Middle frontal gyrus (tissue), 1 donor: Measurements from ENCODE around the gene CES5A.
"Not testable (repeated sequence)": the region's sequence is repeated elsewhere in the genome, so short reads cannot be mapped to it uniquely, and the experiment has no call there.

Experiments used
- DNase-seq: peaks from one replicate; pipeline ENCODE4 v3.0.0-alpha.2; 2015; ENCODE audit warnings: low spot score; ENCODE audit errors: extremely low spot score

CES5A gene

DNA sequence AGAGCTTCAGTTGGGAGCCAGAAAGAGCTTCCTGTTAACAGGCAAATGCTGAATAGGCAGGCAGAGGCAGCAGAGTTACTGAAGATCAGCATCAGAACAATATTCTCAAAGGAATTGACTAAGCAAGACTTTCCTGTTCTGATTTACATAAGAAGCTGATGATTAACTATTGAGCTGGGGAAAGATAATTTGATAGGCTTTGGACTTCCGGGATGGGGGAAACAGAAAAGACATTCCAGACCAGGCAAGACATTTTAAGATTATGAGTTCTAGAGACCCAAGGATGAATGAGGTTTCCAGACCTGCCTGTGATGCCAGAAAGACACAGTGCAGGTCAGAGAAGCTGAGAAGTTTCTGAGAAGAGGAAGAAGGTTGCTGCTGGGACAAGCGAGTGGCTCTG lies at the start of gene CES5A:
TSS of gene CES5A (minus strand) at position 101 of the 400 bp plus-strand sequence. CDS start 152 bp downstream, outside the sequence.
- DNase-seq = no peak

DNA sequence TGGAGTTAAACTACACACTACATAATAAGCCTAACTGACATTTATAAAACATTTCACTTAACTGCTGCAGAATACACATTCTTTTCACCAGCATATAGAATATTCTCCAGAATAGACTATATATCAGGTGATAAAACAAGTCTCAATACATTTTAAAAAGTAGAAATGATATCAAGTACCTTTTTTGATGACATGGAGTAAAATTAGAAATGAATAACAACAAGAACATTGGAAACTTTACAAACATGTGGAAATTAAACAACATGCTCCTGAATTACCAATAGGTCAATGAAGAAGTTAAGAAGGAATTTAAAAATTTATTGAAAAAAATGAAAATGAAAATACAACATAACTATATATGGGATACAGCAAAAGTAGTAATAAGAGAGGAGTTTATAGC lies 47.5 kb upstream of the CES5A start:
- no peak for DNase-seq

DNA sequence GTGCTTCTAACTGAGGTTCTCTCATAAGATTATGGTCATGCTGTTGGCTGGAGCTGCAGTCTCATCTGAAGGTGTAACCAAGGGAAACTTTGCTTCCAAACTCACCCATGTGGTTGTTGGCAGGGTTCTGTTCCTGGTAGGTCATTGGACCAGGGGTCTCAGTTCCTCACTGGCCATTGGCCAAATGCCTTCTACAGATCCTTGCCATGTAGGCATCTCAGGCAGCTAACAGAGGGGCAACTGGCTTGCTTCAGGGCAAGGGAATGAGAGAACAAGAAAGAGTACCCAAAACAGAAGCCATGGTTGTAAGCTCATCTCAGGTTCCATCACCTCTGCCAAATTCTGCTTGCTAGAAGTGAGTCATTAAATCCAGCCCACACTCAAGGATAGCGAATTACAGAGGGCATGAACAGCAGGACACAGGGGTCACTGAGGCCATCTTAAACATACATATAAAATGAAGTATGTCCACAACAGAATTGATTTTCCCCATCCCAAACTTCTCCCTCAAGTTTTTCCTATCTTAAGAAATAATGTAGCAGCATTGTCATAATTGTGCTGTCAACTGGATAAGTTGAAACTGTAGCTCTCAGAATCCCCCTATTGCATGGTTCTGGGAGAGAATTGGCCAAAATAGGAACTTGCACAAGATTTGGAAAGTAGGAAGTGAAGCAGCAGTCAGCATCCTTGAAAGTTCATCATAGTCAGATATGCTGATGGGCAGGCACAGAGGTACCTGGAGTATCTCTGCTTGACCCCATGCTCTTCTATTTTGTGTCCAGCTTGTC lies 42.4 kb upstream of the CES5A start:
- no peak for DNase-seq

DNA sequence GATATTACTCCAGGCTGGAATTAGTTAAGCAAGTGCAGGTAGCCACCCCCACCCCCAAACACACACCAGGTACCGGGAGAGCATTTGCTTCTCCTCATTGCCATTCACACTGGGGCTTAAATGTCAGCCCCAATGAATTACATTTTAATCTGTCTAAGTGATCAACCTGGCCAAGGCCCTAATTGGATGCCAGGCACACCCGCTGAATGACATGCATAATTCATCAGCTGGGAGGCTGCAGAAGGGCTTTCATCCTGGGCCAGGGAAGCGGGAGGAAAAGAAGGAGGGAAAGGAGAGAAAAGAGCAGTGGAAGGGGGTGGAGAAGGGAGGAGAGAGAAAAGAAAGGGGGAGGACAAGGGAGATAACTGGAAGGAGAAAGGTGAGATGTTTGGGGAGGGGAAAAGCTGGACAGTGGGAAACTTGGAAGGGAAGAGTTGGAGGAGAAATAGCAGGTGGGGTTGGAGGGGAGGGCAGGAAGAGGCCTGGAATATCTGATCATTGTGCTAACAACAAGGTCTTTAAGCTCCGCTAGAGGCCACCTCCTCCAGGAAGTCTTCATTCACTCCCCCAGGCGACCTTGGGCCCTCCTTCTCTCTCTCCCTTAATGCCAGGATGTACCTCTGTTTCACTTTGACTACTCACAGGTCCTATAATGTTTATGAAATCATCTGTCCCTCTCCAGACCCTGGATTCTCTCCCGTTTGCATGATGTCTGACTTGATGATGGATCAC lies 40.1 kb upstream of the CES5A start:
- DNase-seq = no peak

- DNase-seq = no peak
Measured at GRCh38 chr16:55914383-55914782, 39.2 kb upstream of the CES5A start.

- no peak for DNase-seq
Measured at GRCh38 chr16:55913716-55914115, 38.5 kb upstream of the CES5A start.

DNA sequence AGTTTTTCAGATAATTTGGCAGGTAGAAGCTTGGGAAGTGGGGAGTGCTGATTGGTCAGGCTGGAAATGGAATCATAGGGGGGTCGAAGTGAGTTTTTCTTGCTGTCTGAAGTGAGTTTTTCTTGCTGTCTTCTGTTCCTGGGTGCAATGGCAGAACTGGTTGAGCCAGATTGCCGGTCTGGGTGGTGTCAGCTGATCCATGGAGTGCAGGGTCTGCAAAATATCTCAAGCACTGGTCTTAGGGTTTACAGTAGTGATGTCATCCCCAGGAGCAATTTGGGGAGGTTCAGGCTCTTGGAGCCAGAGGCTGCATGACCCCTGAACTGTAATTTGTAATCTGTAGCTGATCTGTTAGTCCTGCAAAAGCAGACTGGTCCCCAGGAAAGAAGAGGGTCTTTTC lies 37.9 kb upstream of the CES5A start:
- not testable (repeated sequence) for DNase-seq

- peak; percentile 74 for DNase-seq
Measured at GRCh38 chr16:55912022-55912421, 36.8 kb upstream of the CES5A start.

DNA sequence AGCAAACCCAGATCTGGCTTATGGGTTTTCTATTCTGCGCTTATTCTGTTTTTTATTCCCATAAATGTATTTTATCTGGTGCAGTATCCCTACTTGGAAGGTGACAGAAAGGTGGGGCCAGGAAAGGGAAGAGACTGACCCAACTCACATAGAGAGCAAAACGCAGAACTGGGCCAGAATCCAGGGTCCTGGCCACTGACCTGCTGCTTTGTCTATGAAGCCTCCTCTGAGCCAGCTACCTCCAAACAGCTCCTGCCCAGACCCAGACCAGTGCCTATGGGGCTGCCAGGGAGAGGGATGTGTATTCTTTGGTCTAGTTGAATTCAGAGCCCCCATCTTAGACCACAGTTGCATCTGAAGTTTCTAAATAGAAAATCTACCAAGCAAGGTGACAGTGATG lies 36.4 kb upstream of the CES5A start:
- DNase-seq = no peak

DNA sequence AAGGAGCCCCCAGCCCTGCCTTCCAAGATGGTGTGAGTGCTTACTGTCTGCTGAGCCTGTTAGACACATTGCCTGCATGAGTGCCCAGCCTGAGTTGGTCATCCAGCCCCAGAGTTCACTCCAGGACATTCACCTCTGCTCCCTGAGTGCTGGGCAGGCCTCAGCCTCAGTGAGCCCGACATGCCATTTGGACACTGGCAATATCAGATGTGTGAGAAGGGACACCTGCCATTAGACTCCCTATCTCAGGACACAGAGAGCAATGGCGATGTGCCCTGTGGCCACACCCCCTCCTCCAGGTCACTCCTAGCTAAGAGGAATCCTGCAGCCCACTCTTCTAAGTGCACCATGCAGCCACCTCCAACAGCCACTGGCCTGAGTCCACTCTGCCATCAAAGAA lies 34.7 kb upstream of the CES5A start:
- no peak for DNase-seq

- no peak for DNase-seq
Measured at GRCh38 chr16:55908641-55909040, 33.5 kb upstream of the CES5A start.

- no peak for DNase-seq
Measured at GRCh38 chr16:55907661-55908060, 32.5 kb upstream of the CES5A start.

DNA sequence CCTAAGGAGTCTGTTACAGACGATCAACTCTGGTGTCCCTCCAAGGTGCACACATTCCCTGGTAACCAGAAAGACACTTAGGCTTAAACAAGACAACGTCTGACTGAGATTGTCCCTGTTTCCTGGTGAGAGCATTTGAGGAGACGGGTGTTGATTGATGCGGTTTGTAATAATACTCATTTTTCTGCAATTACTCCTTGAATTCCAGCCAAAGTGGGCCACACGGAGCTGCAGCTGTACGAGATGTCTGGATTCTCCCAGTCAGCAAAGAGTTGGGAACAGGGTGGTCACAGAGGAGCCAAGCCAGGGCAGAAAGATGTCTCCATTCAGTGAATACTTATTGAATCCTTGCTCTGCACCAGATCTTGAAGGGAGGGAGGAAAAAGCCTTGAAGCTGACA lies 30.9 kb upstream of the CES5A start:
- DNase-seq = no peak

DNA sequence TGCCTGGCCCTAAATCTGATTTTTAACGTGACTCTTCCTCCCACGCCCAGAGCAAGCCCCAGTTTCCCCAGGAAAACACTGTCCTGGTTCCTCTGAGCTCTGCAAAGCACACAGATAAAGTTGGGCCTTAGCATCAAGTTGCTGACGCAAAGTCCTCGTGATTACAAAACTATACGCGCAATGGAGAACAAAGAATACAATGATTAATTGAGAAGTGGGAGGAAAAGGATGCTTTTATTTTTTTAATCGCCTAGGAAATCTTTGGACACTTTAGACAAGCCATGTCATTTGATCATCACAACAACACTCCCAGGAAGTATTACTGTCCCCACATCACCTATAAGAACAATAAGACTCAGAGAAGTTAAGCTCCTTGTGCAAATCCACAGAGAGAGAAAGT lies 30.5 kb upstream of the CES5A start:
- DNase-seq = no peak

GRCh38 chr16:55901566-55902217 lies 26.5 kb upstream of the CES5A start:
- no peak for DNase-seq

GRCh38 chr16:55900616-55901393 lies 25.6 kb upstream of the CES5A start:
- DNase-seq = no peak

GRCh38 chr16:55899857-55900256 lies 24.7 kb upstream of the CES5A start:
- no peak for DNase-seq

- no peak for DNase-seq
Measured at GRCh38 chr16:55898592-55898991, 23.4 kb upstream of the CES5A start.

DNA sequence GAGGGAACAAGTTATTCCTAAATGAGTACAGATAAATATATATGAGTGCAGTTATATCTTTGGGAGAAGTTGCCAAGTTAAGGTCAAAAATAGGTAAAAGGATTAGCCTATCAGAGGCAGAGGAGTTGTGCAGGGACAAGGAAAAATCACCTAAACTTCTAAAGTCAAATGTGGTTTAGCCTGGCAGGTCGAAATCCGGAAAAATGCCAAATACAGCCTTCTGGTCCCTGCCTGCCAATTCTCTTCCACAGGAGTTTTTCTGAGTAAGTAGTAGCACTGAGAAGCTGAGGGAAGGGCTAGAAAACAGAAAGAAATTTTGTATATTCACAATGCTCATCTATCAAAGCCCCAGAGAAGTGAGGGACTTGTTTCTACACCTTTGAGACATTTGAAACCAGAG lies 17.6 kb upstream of the CES5A start:
- DNase-seq = no peak

- DNase-seq = no peak
Measured at GRCh38 chr16:55889518-55889917, 14.3 kb upstream of the CES5A start.

GRCh38 chr16:55888546-55888945 lies 13.4 kb upstream of the CES5A start:
- DNase-seq = no peak

DNA sequence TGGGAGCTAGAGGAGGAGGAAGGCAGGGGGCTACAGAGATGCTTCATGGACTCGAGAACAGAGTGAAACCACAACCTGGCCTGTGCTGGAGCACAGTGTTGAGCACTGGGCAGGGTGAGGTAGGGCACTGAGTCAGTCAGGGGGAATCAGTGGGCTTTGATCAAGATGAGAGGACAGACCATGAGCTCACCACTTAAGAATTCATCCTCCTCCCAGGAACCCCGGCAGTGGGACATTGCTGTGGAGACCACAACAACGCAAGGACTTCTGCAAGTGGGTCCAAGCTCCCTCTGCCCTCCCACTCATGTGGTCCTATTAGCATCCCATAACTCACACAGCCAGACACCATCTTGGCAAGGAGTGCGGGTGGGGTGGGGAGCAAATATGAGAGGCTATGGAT lies 1.7 kb upstream of the CES5A start:
- no peak for DNase-seq
